ENCODE data around the gene CPNE9.

Gene CPNE9

GRCh38 chr3:9743548-9743947, 39.9 kb downstream of the CPNE9 start:
- Histone ChIP-seq H3K9me2 (replicated peaks; ENCODE audit: insufficient read depth, low read length) (no peaks in the 10 kb centered on the region), H3K27me3 (replicated peaks; ENCODE audit: insufficient read depth, low read length) (no peaks in the 10 kb centered on the region), H3K9me3 (replicated peaks; ENCODE audit: insufficient read depth, low read length) (no peaks in the 10 kb centered on the region), H2AFZ (ENCODE audit: low read length) (no peak overlapping the region), H3K9ac (ENCODE audit: low read length) (no peak overlapping the region), H4K20me1 (ENCODE audit: insufficient read depth, low read length) (no peaks in the 10 kb centered on the region), H3K36me3 (replicated peaks; ENCODE audit: insufficient read depth, low read length) (peaks cover 11% of the 10 kb centered on the region), H3K4me1 (ENCODE audit: low read length) (no peaks in the 10 kb centered on the region), H3K27ac (ENCODE audit: low read length) (no peak overlapping the region), H3K79me2 (ENCODE audit: low read length) (0 out of 2 replicates have a peak, but pooled peaks cover 7% of the 10 kb centered on the region), H3K4me2 (ENCODE audit: low read depth, low read length) (no peak overlapping the region), H3F3A (ENCODE audit: insufficient read depth, low read length) (peaks cover 9% of the 10 kb centered on the region; the same call in 1 of the 2 replicates), H3K4me3 (ENCODE audit: low read length) (no peak overlapping the region)
- DNase-seq: no peak
- TF ChIP-seq EZH2 (optimal IDR thresholded peaks at IDR 0.05; ENCODE audit: low read depth, low read length): no peak
- TF ChIP-seq EZH2phosphoT487 (IDR thresholded peaks at IDR 0.05; ENCODE audit: low read length): no peak
- TF ChIP-seq CTCF (IDR thresholded peaks at IDR 0.05; ENCODE audit: low read length): no peak

- no peak overlapping the region for H3K27ac ChIP-seq (ENCODE audit: low read length)
- H3K9me2 ChIP-seq (replicated peaks; ENCODE audit: insufficient read depth, low read length): no peaks in the 10 kb centered on the region
- H3K4me3 ChIP-seq (ENCODE audit: low read length): no peak overlapping the region
- peaks cover 6% of the 10 kb centered on the region for H3K36me3 ChIP-seq (replicated peaks; ENCODE audit: insufficient read depth, low read length)
- H2AFZ ChIP-seq (ENCODE audit: low read length): no peak overlapping the region
- DNase-seq: no peak
- no peak overlapping the region for H3K9ac ChIP-seq (ENCODE audit: low read length)
- H4K20me1 ChIP-seq (ENCODE audit: insufficient read depth, low read length): no peaks in the 10 kb centered on the region
- H3K27me3 ChIP-seq (replicated peaks; ENCODE audit: insufficient read depth, low read length): no peaks in the 10 kb centered on the region
- H3K9me3 ChIP-seq (replicated peaks; ENCODE audit: insufficient read depth, low read length): no peaks in the 10 kb centered on the region
- 0 out of 2 replicates have a peak, but pooled peaks cover 3% of the 10 kb centered on the region for H3K79me2 ChIP-seq (ENCODE audit: low read length)
- no peaks in the 10 kb centered on the region for H3K4me1 ChIP-seq (ENCODE audit: low read length)
- no peak for TF ChIP-seq CTCF (IDR thresholded peaks at IDR 0.05; ENCODE audit: low read length)
- no peak for TF ChIP-seq EZH2 (optimal IDR thresholded peaks at IDR 0.05; ENCODE audit: low read depth, low read length)
- TF ChIP-seq EZH2phosphoT487 (IDR thresholded peaks at IDR 0.05; ENCODE audit: low read length): no peak
- no peak overlapping the region for H3K4me2 ChIP-seq (ENCODE audit: low read depth, low read length)
- H3F3A ChIP-seq (ENCODE audit: insufficient read depth, low read length): peaks cover 14% of the 10 kb centered on the region
Observed at GRCh38 chr3:9744162-9744561, 40.5 kb downstream of the CPNE9 start.

- Histone ChIP-seq H3K36me3 (replicated peaks; ENCODE audit: insufficient read depth, low read length) (peaks cover 5% of the 10 kb centered on the region), H4K20me1 (ENCODE audit: insufficient read depth, low read length) (no peaks in the 10 kb centered on the region), H3K4me1 (ENCODE audit: low read length) (no peaks in the 10 kb centered on the region), H3K79me2 (ENCODE audit: low read length) (peaks cover 4% of the 10 kb centered on the region), H3K27me3 (replicated peaks; ENCODE audit: insufficient read depth, low read length) (no peaks in the 10 kb centered on the region), H3F3A (ENCODE audit: insufficient read depth, low read length) (peaks cover 18% of the 10 kb centered on the region), H3K9ac (ENCODE audit: low read length) (no peak overlapping the region), H3K27ac (ENCODE audit: low read length) (no peak overlapping the region), H3K9me2 (replicated peaks; ENCODE audit: insufficient read depth, low read length) (no peaks in the 10 kb centered on the region), H3K4me2 (ENCODE audit: low read depth, low read length) (no peak overlapping the region), H2AFZ (ENCODE audit: low read length) (no peak overlapping the region), H3K4me3 (ENCODE audit: low read length) (no peak overlapping the region), H3K9me3 (replicated peaks; ENCODE audit: insufficient read depth, low read length) (no peaks in the 10 kb centered on the region)
- no peak for TF ChIP-seq CTCF (IDR thresholded peaks at IDR 0.05; ENCODE audit: low read length)
- TF ChIP-seq EZH2 (optimal IDR thresholded peaks at IDR 0.05; ENCODE audit: low read depth, low read length): no peak
- no peak for TF ChIP-seq EZH2phosphoT487 (IDR thresholded peaks at IDR 0.05; ENCODE audit: low read length)
- DNase-seq: no peak
Observed at GRCh38 chr3:9745521-9745920, 41.9 kb downstream of the CPNE9 start.

Data from MM.1S (cell line).